Endodermal cell (in vitro differentiated cells): Measurements from ENCODE around the gene BFSP2. TPM values are rescaled to one million over a fixed set of nuclear protein-coding genes. Genes with fewer than 3 reads are reported as not detected.

ENCODE experiments used
- DNase-seq: peaks from one replicate; pipeline ENCODE4 v3.0.0-alpha.2; 2017
- H3K27ac ChIP-seq: 2 replicates; pipeline ENCODE4 v1.5.1; 2013; ENCODE audit warnings: mild to moderate bottlenecking, low read depth, low read length, moderate library complexity
- H3K27me3 ChIP-seq: 2 replicates; pipeline ENCODE4 v1.6.1; 2013; ENCODE audit warnings: mild to moderate bottlenecking, low read length, moderate library complexity; ENCODE audit not compliant: insufficient read depth, control insufficient read depth, poor library complexity, severe bottlenecking
- H3K36me3 ChIP-seq: 2 replicates; pipeline ENCODE4 v1.7.0; 2013; ENCODE audit warnings: mild to moderate bottlenecking, low read length, moderate library complexity; ENCODE audit not compliant: control insufficient read depth, insufficient read depth
- H3K4me1 ChIP-seq: one replicate; pipeline ENCODE4 v1.7.0; 2013; ENCODE audit warnings: low read length; ENCODE audit not compliant: control insufficient read depth, insufficient read depth
- H3K4me3 ChIP-seq: 2 replicates; pipeline ENCODE4 v1.5.1; 2013; ENCODE audit warnings: mild to moderate bottlenecking, low read length, moderate library complexity
- H3K9ac ChIP-seq: 2 replicates; pipeline ENCODE4 v1.6.1; 2013; ENCODE audit warnings: mild to moderate bottlenecking, low read length, moderate library complexity; ENCODE audit not compliant: poor library complexity, severe bottlenecking; ENCODE audit errors: extremely low read depth
- H3K9me3 ChIP-seq: 2 replicates; pipeline ENCODE4 v1.6.1; 2013; ENCODE audit warnings: mild to moderate bottlenecking, low read length, moderate library complexity; ENCODE audit not compliant: control insufficient read depth
- H3K27ac Mint-ChIP-seq: 2 replicates; pipeline ENCODE4 v1.8.0; 2020; ENCODE audit warnings: mixed read lengths
- H3K27me3 Mint-ChIP-seq: 2 replicates; pipeline ENCODE4 v1.8.0; 2021; ENCODE audit warnings: mild to moderate bottlenecking, mixed read lengths; ENCODE audit not compliant: insufficient read depth
- H3K36me3 Mint-ChIP-seq: 2 replicates; pipeline ENCODE4 v1.8.0; 2020; ENCODE audit warnings: low read depth, mixed read lengths
- H3K4me1 Mint-ChIP-seq: 2 replicates; pipeline ENCODE4 v1.8.0; 2020; ENCODE audit warnings: mixed read lengths
- H3K4me3 Mint-ChIP-seq: 2 replicates; pipeline ENCODE4 v1.8.0; 2020; ENCODE audit warnings: mild to moderate bottlenecking, moderate library complexity, mixed read lengths
- H3K9me3 Mint-ChIP-seq: 2 replicates; pipeline ENCODE4 v1.8.0; 2020; ENCODE audit warnings: mild to moderate bottlenecking, mixed read lengths
- WGBS, 2 experiments: methylation state at CpG; one replicate each; pipeline versions ENCODE4 v1.1.5 to v1.1.7; 2013; ENCODE audit warnings: missing lambda C conversion rate in 2 of 2, mixed read lengths in 1 of 2; ENCODE audit not compliant: insufficient coverage in 1 of 2, insufficient read length in 1 of 2; 5-methylcytosine and 5-hydroxymethylcytosine counted together
- total RNA-seq, 2 donors: library from RNA; stranded (reverse); fragmentation: NEBNext Ultra II Directional in 1 of 2; extraction: Animal tissue kit (Norgen Biotek cat#: 25700) in 1 of 2; gene quantifications; 2 replicates in 1 of 2; 3 replicates in 1 of 2; pipeline ENCODE4 v1.2.1, GENCODE V29; 2021
- TF ChIP-seq, protein P1 (sequence below): fragments of 200-600 bp; sonication (generic); conservative IDR thresholded peaks from 2 replicates; pipeline ENCODE4 v1.5.0; 2021; ENCODE audit warnings: antibody characterized with exemption, mild to moderate bottlenecking

The BFSP2 gene
- total RNA-seq, 2 donors from 2014 or later: not detected

DNA sequence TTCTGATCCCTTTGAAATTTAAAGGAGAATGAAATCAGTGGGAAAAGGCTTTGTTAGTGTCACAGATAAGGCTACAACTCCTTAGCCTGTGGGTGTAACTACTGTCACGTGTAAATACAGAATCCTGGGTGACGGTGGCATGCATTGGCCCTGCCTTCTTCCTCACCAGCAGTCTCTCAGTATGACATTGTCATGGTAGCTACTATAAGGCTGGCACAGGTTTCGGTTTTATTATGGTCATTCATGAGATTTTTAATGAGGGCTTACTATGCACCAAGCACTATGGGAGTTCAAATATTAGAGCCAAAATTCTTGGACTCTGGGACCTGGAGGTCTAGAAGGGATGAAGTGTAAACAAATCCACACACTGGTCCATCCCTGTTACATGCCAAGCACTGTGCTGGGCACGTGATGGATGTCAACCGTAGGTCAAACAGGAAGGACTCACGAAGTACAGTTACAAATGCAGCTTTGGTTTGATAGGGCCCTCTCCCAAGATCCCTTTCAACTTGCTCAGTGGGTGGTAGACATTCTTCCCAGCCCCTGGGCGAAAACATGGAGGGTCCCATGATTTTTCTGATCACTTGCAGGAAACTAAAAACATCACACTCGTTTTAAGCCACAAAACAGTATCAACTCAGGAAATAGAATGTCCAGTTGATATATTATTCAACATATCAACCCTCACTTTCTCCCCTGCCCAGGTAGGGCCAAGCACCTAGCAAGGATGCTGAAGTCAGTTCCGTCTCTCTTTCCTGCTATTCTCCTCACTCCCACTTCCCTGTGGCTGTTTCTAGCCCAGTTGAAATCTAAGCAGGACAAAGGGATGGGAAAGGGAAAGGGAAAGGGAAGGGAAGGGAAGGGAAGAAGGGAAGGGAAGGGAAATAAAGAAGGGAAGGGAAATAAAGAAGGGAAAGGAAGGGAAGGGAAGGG, 25.3 kb downstream of the BFSP2 start:
- peaks cover 10% of the 10 kb centered on the region for H3K4me1 ChIP-seq
- H3K27ac Mint-ChIP-seq: no peak overlapping the region
- no peaks in the 10 kb centered on the region for H3K9me3 ChIP-seq
- no peak overlapping the region for H3K4me3 ChIP-seq
- no peaks in the 10 kb centered on the region for H3K27me3 ChIP-seq
- H3K27ac ChIP-seq: no peak overlapping the region
- H3K4me3 Mint-ChIP-seq: no peak overlapping the region
- H3K36me3 Mint-ChIP-seq: no peaks in the 10 kb centered on the region
- no peak overlapping the region for H3K9ac ChIP-seq
- peaks cover 11% of the 10 kb centered on the region for H3K4me1 Mint-ChIP-seq
- H3K9me3 Mint-ChIP-seq: no peaks in the 10 kb centered on the region
- TF ChIP-seq, protein P1, sequence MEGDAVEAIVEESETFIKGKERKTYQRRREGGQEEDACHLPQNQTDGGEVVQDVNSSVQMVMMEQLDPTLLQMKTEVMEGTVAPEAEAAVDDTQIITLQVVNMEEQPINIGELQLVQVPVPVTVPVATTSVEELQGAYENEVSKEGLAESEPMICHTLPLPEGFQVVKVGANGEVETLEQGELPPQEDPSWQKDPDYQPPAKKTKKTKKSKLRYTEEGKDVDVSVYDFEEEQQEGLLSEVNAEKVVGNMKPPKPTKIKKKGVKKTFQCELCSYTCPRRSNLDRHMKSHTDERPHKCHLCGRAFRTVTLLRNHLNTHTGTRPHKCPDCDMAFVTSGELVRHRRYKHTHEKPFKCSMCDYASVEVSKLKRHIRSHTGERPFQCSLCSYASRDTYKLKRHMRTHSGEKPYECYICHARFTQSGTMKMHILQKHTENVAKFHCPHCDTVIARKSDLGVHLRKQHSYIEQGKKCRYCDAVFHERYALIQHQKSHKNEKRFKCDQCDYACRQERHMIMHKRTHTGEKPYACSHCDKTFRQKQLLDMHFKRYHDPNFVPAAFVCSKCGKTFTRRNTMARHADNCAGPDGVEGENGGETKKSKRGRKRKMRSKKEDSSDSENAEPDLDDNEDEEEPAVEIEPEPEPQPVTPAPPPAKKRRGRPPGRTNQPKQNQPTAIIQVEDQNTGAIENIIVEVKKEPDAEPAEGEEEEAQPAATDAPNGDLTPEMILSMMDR: no peak
- H3K27me3 Mint-ChIP-seq: no peaks in the 10 kb centered on the region
- 87 to 91% methylated on average over 7 to 9 of the region's 9 CpGs for WGBS, 2 experiments
- H3K36me3 ChIP-seq: no peaks in the 10 kb centered on the region
- no peak for DNase-seq

DNA sequence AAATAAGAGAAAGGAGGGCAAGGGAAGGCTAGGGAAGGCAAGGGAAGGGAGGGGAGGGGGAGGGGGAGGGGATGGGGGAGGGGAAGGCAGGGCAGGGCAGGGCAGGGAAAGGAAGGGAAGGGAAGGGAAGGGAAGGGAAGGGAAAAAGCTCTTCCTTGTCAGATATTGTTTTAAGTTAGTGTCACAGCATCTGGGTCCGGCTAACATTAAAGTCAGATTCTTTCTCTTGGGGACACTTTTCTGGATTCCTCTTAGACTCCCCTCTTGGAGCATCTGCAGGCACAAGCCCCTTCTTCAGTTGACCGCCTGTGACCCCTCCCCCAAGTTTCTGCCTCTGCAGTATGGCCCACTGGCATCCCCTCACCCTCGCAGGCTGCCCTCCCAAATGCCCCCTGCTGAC, 26.0 kb downstream of the BFSP2 start:
- Mint-ChIP-seq H3K9me3 (no peaks in the 10 kb centered on the region), H3K27ac (no peak overlapping the region), H3K36me3 (no peaks in the 10 kb centered on the region), H3K27me3 (no peaks in the 10 kb centered on the region), H3K4me3 (no peak overlapping the region), H3K4me1 (peaks cover 7% of the 10 kb centered on the region)
- Histone ChIP-seq H3K4me1 (peaks cover 6% of the 10 kb centered on the region), H3K36me3 (no peaks in the 10 kb centered on the region), H3K9ac (no peak overlapping the region), H3K4me3 (no peak overlapping the region), H3K9me3 (no peaks in the 10 kb centered on the region), H3K27ac (no peak overlapping the region), H3K27me3 (no peaks in the 10 kb centered on the region)
- WGBS, 2 experiments: 80 to 88% methylated on average over 2 to 3 of the region's 3 CpGs
- no peak for DNase-seq
- TF ChIP-seq, protein P1: no peak

DNA sequence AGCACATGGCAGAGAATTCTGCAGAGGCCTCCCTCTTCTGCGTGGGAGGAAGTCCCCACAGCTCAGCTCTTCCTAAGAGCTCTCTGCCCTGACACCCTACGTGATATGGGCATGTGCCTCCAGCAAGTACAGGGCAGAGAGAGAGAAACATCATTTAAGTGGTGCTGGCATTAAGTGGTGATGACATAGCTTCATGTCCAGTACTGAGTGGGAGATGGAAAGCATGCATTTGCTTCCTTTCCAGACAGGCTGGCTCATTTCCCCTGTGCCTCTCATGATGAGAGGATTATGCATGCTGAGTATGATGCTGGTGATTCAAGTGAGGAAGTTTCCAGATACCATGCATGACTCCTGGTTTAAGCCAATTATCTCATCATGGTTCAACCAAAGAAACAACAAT, 26.9 kb downstream of the BFSP2 start:
- Mint-ChIP-seq H3K27ac (no peak overlapping the region), H3K4me3 (no peak overlapping the region), H3K9me3 (no peaks in the 10 kb centered on the region), H3K27me3 (no peaks in the 10 kb centered on the region), H3K4me1 (peaks cover 3% of the 10 kb centered on the region), H3K36me3 (no peaks in the 10 kb centered on the region)
- no peaks in the 10 kb centered on the region for H3K36me3 ChIP-seq
- no peaks in the 10 kb centered on the region for H3K27me3 ChIP-seq
- TF ChIP-seq, protein P1: no peak
- no peak overlapping the region for H3K9ac ChIP-seq
- 92% methylated on average over 2 of the region's 2 CpGs; no CpG with 5 or more reads in 1 of the 2 experiments for WGBS, 2 experiments
- H3K9me3 ChIP-seq: no peaks in the 10 kb centered on the region
- no peaks in the 10 kb centered on the region for H3K4me1 ChIP-seq
- no peak overlapping the region for H3K4me3 ChIP-seq
- DNase-seq: no peak
- H3K27ac ChIP-seq: no peak overlapping the region
